IMR-90 (cell line): ENCODE measurements around the gene CACNA2D4. TPM values are rescaled to one million over a fixed set of nuclear protein-coding genes. Genes with fewer than 3 reads are reported as not detected.

Source experiments
- ATAC-seq: fragments of 200-7000 bp; cut with Tn5 transposase; 2 replicates; pipeline ENCODE4 v1.9.1; 2020; ENCODE audit warnings: low read depth, mild to moderate bottlenecking, moderate library complexity
- BruUV-seq: library from RNA; stranded (reverse); fragments of 400-500 nt; replicated peaks from 2 replicates; lab custom pipeline; 2021; lab: Mats Ljungman, UMichigan
- CTCF ChIA-PET: fragments of 300-600 bp; formaldehyde crosslinking; extraction: SDS; loops from one replicate; lab custom pipeline; 2021; ENCODE audit warnings: antibody characterized with exemption; lab: Yijun Ruan, JAX
- POLR2A ChIA-PET: fragments of 300-600 bp; sonication (Branson Sonifier 250); formaldehyde crosslinking; loops from one replicate; lab custom pipeline; 2022; ENCODE audit warnings: antibody characterized with exemption; ENCODE audit not compliant: unreplicated experiment; lab: Charles Lee
- DNase-seq: peaks from one replicate; pipeline ENCODE4 v3.0.0; 2013
- H2AFZ ChIP-seq: replicated peaks from 2 replicates; pipeline ENCODE3; 2013; ENCODE audit warnings: low read length, mild to moderate bottlenecking; ENCODE audit not compliant: poor library complexity
- H2AK5ac ChIP-seq: 2 replicates; pipeline ENCODE4 v1.6.1; 2013; ENCODE audit warnings: low read depth, low read length, inconsistent platforms
- H2AK9ac ChIP-seq: replicated peaks from 2 replicates; pipeline ENCODE3; 2013; ENCODE audit warnings: mild to moderate bottlenecking, low read depth, low read length, moderate library complexity; ENCODE audit not compliant: poor library complexity
- H2BK120ac ChIP-seq: 2 replicates; pipeline ENCODE4 v1.6.1; 2013; ENCODE audit warnings: low read depth, low read length, inconsistent platforms
- H2BK15ac ChIP-seq: 3 replicates; pipeline ENCODE4 v1.6.1; 2013; ENCODE audit warnings: low read depth, low read length, inconsistent platforms
- H2BK20ac ChIP-seq: 2 replicates; pipeline ENCODE4 v1.6.1; 2013; ENCODE audit warnings: low read depth, mild to moderate bottlenecking, inconsistent platforms, low read length, moderate library complexity
- H2BK5ac ChIP-seq: 2 replicates; pipeline ENCODE4 v1.6.1; 2013; ENCODE audit warnings: mild to moderate bottlenecking, low read depth, low read length, inconsistent platforms; ENCODE audit not compliant: poor library complexity, severe bottlenecking
- H3K14ac ChIP-seq: replicated peaks from 2 replicates; pipeline ENCODE4 v1.6.1; 2013; ENCODE audit warnings: low read depth, low read length, inconsistent platforms
- H3K18ac ChIP-seq: 2 replicates; pipeline ENCODE4 v1.6.1; 2013; ENCODE audit warnings: low read depth, low read length, control low read depth
- H3K23ac ChIP-seq: 2 replicates; pipeline ENCODE4 v1.6.1; 2013; ENCODE audit warnings: low read depth, low read length, inconsistent platforms
- H3K27ac ChIP-seq: 2 replicates; pipeline ENCODE4 v1.5.1; 2013; ENCODE audit warnings: mild to moderate bottlenecking, control low read depth, low read length; ENCODE audit not compliant: insufficient read depth
- H3K27me3 ChIP-seq: 2 replicates; pipeline ENCODE4 v1.6.1; 2013; ENCODE audit warnings: low read length; ENCODE audit not compliant: control insufficient read depth, insufficient read depth
- H3K36me3 ChIP-seq: 2 replicates; pipeline ENCODE4 v1.6.1; 2013; ENCODE audit warnings: low read length, mixed read lengths; ENCODE audit not compliant: control insufficient read depth, insufficient read depth
- H3K4ac ChIP-seq: 2 replicates; pipeline ENCODE4 v1.6.1; 2013; ENCODE audit warnings: low read depth, low read length, inconsistent platforms
- H3K4me1 ChIP-seq: 2 replicates; pipeline ENCODE4 v1.6.1; 2013; ENCODE audit warnings: low read length, mixed read lengths; ENCODE audit not compliant: control insufficient read depth, insufficient read depth
- H3K4me2 ChIP-seq: 2 replicates; pipeline ENCODE4 v1.6.1; 2013; ENCODE audit warnings: low read depth, mild to moderate bottlenecking, control low read depth, low read length, moderate library complexity
- H3K4me3 ChIP-seq: 2 replicates; pipeline ENCODE4 v1.5.1; 2013; ENCODE audit warnings: low read depth, mild to moderate bottlenecking, control low read depth, low read length, moderate library complexity; ENCODE audit not compliant: insufficient read depth
- H3K56ac ChIP-seq: 2 replicates; pipeline ENCODE4 v1.6.1; 2013; ENCODE audit warnings: low read length, inconsistent platforms; ENCODE audit not compliant: insufficient read depth; ENCODE audit errors: extremely low read depth
- H3K79me1 ChIP-seq, 2 experiments: 2 replicates each; pipeline ENCODE4 v1.6.1; 2013; ENCODE audit warnings: low read length in 2 of 2, inconsistent platforms in 1 of 2, low read depth in 1 of 2
- H3K9ac ChIP-seq: 2 replicates; pipeline ENCODE4 v1.6.1; 2013; ENCODE audit warnings: low read depth, low read length, control low read depth
- H3K9me1 ChIP-seq: 2 replicates; pipeline ENCODE4 v1.6.1; 2013; ENCODE audit warnings: low read length, inconsistent platforms; ENCODE audit not compliant: insufficient read depth
- H3K9me3 ChIP-seq: 2 replicates; pipeline ENCODE4 v1.6.1; 2013; ENCODE audit warnings: low read length; ENCODE audit not compliant: control insufficient read depth, insufficient read depth
- H4K20me1 ChIP-seq: 2 replicates; pipeline ENCODE4 v1.6.1; 2013; ENCODE audit warnings: low read length, inconsistent platforms; ENCODE audit not compliant: insufficient read depth
- H4K5ac ChIP-seq: 2 replicates; pipeline ENCODE4 v1.6.1; 2013; ENCODE audit warnings: mild to moderate bottlenecking, low read depth, low read length, control low read depth
- H4K8ac ChIP-seq, 2 experiments: 2 replicates each; pipeline ENCODE4 v1.6.1; 2013; ENCODE audit warnings: low read depth in 2 of 2, low read length in 2 of 2, control low read depth in 1 of 2, inconsistent platforms in 1 of 2
- H4K91ac ChIP-seq: 2 replicates; pipeline ENCODE4 v1.6.1; 2013; ENCODE audit warnings: low read depth, low read length, inconsistent platforms; ENCODE audit not compliant: insufficient read depth
- RAD21 ChIP-seq: IDR thresholded peaks from 2 replicates; pipeline ENCODE4 v1.6.1; 2012; ENCODE audit warnings: low read length, improper control_type of control experiment
- USF2 ChIP-seq: fragments of 150-350 bp; IDR thresholded peaks from 2 replicates; pipeline ENCODE4 v1.6.1; 2017; ENCODE audit warnings: mild to moderate bottlenecking, antibody characterized with exemption, low read length, low read depth
- WGBS, 2 experiments: methylation state at CpG; one replicate each; pipeline versions ENCODE4 v1.1.5 to v1.1.7; 2013; ENCODE audit warnings: missing lambda C conversion rate in 2 of 2; ENCODE audit not compliant: insufficient read length in 1 of 2; ENCODE audit errors: extremely low coverage in 2 of 2; 5-methylcytosine and 5-hydroxymethylcytosine counted together
- dilution Hi-C: fragments of 300-500 bp; cut with HindIII; formaldehyde crosslinking; loops from one replicate; pipeline ENCODE4 v1.14.3; 2018; ENCODE audit warnings: low sequenced_read_pairs; ENCODE audit not compliant: unreplicated experiment
- in situ Hi-C: fragments of 300-500 bp; cut with MboI; formaldehyde crosslinking; loops from 3 replicates; pipeline ENCODE4 v1.14.3; 2019; ENCODE audit warnings: low sequenced_read_pairs, inconsistent platforms, mixed read lengths
- intact Hi-C: fragments of 100-400 bp; cut with micrococcal nuclease; formaldehyde crosslinking; loops from 2 replicates; pipeline ENCODE4 v1.10.0; 2022
- polyA plus RNA-seq, 3 experiments: library from polyadenylated mRNA; depleted of rRNA; stranded (reverse); fragments of >200 nt; gene quantifications; 2 replicates each; pipeline ENCODE4 v1.2.3, GENCODE V29; 2012; ENCODE audit warnings: low replicate concordance in 1 of 3
- total RNA-seq: library from RNA; depleted of rRNA; stranded (reverse); fragments of >200 nt; gene quantifications from 2 replicates; pipeline ENCODE4 v1.2.3, GENCODE V29; 2012

The CACNA2D4 gene
- total and polyA plus RNA-seq, 2 of the 4 experiments (the other 2 are of a cell fraction), result 0.18 to 0.22 TPM

GRCh38 chr12:1914114-1914911, 4.1 kb downstream of the CACNA2D4 start:
- Histone ChIP-seq H3K4me2 (no peak overlapping the region), H3K79me1 (no peaks in the 10 kb centered on the region), H3K14ac (no peak overlapping the region), H2BK5ac (no peak overlapping the region), H2AK5ac (no peak overlapping the region), H3K9me3 (peaks cover 3% of the 10 kb centered on the region; the same call in 1 of the 2 replicates), H2AK9ac (no peak overlapping the region), H3K23ac (no peak overlapping the region), H3K36me3 (no peaks in the 10 kb centered on the region), H3K27ac (no peak overlapping the region), H3K4ac (no peak overlapping the region), H2AFZ (no peak overlapping the region), H3K9ac (no peak overlapping the region), H3K4me1 (no peaks in the 10 kb centered on the region), H2BK120ac (no peak overlapping the region), H4K20me1 (no peaks in the 10 kb centered on the region), H3K9me1 (no peaks in the 10 kb centered on the region), H2BK15ac (no peak overlapping the region), H3K27me3 (peaks cover 61% of the 10 kb centered on the region), H4K5ac (no peak overlapping the region), H2BK20ac (no peak overlapping the region), H3K56ac (no peak overlapping the region), H3K4me3 (no peak overlapping the region), H4K8ac (no peak overlapping the region), H3K18ac (no peak overlapping the region), H4K91ac (no peak overlapping the region)
- BruUV-seq, result no TSS peak
- no peak for DNase-seq
- intact Hi-C loops (no loop called here), dilution Hi-C loops (no loop called here), in situ Hi-C loops (no loop called here)
- no peak for TF ChIP-seq USF2
- TF ChIP-seq RAD21, result no peak
- ChIA-PET POLR2A (no interaction called here), CTCF (no interaction called here)
- 57% methylated on average over 9 of the region's 17 CpGs; no CpG with 5 or more reads in 1 of the 2 experiments for WGBS, 2 experiments
- no peak for ATAC-seq
